GM12878 (cell line): ENCODE data around the gene KIAA1328. TPM values are rescaled to one million over a fixed set of nuclear protein-coding genes. Genes with fewer than 3 reads are reported as not detected.

ENCODE experiments used
- ATAC-seq: fragments of 200-7000 bp; cut with Tn5 transposase; 3 replicates; pipeline ENCODE4 v1.9.1; 2020; ENCODE audit warnings: mild to moderate bottlenecking, moderate library complexity
- BruUV-seq: library from RNA; stranded (reverse); fragments of 400-500 nt; replicated peaks from 2 replicates; lab custom pipeline; 2021; lab: Mats Ljungman, UMichigan
- CTCF ChIA-PET: fragments of 300-600 bp; sonication (Branson Sonifier 250); formaldehyde crosslinking; extraction: SDS; loops from one replicate; lab custom pipeline; 2021; ENCODE audit warnings: inconsistent platforms; lab: Yijun Ruan, JAX
- POLR2A ChIA-PET: fragments of 350-600 bp; formaldehyde crosslinking; extraction: SDS; loops from one replicate; lab custom pipeline; 2021; ENCODE audit warnings: inconsistent platforms; lab: Charles Lee
- RAD21 ChIA-PET: fragments of 300-600 bp; sonication (Branson Sonifier 250); formaldehyde crosslinking; loops from one replicate; lab custom pipeline; 2023; ENCODE audit warnings: antibody characterized with exemption; ENCODE audit not compliant: unreplicated experiment; lab: Charles Lee
- SMC1A ChIA-PET: fragments of 300-600 bp; sonication (Branson Sonifier 250); formaldehyde crosslinking; loops from one replicate; lab custom pipeline; 2023; ENCODE audit not compliant: unreplicated experiment, uncharacterized antibody; lab: Charles Lee
- DNase-seq: peaks from one replicate; pipeline ENCODE4 v3.0.0-alpha.2; 2011; ENCODE audit warnings: low read depth, low spot score
- FAIRE-seq: peaks from 3 replicates; lab custom pipeline; 2011; peaks lifted over from hg19 to GRCh38; lab: Jason Lieb, UNC
- H2AFZ ChIP-seq: 2 replicates; pipeline ENCODE4 v1.6.0; 2011; ENCODE audit warnings: low read depth, low read length, control low read depth; ENCODE audit not compliant: control insufficient read depth
- H3K27ac ChIP-seq: 2 replicates; pipeline ENCODE4 v1.5.1; 2011; ENCODE audit warnings: control low read depth; ENCODE audit not compliant: control insufficient read depth, insufficient read depth
- H3K27me3 ChIP-seq, 2 experiments: replicated peaks in 1 of 2; 2 replicates each; pipeline versions ENCODE4 v1.6.0 to v1.6.1; 2011; ENCODE audit warnings: low read length in 1 of 2; ENCODE audit not compliant: control insufficient read depth in 2 of 2, insufficient read depth in 2 of 2
- H3K36me3 ChIP-seq, 2 experiments: 2 replicates each; pipeline ENCODE4 v1.5.1; 2011; ENCODE audit warnings: low read length in 1 of 2; ENCODE audit not compliant: control insufficient read depth in 2 of 2, insufficient read depth in 2 of 2
- H3K4me1 ChIP-seq: 2 replicates; pipeline ENCODE4 v1.6.1; 2011; ENCODE audit warnings: mild to moderate bottlenecking, low read length, moderate library complexity, mixed read lengths; ENCODE audit not compliant: control insufficient read depth, insufficient read depth
- H3K4me2 ChIP-seq: 2 replicates; pipeline ENCODE4 v1.6.0; 2011; ENCODE audit warnings: control low read depth; ENCODE audit not compliant: control insufficient read depth, insufficient read depth
- H3K4me3 ChIP-seq: fragments of 200-600 bp; sonication (generic); 2 replicates; pipeline ENCODE4 v1.5.1; 2016
- H3K79me2 ChIP-seq: 2 replicates; pipeline ENCODE4 v1.6.0; 2011; ENCODE audit warnings: low read length; ENCODE audit not compliant: control insufficient read depth, insufficient read depth
- H3K9ac ChIP-seq: 2 replicates; pipeline ENCODE4 v1.8.0; 2011; ENCODE audit warnings: low read length, control low read depth, mixed read lengths; ENCODE audit not compliant: control insufficient read depth, insufficient read depth
- H3K9me3 ChIP-seq: replicated peaks from 3 replicates; pipeline ENCODE4 v1.5.1; 2011; ENCODE audit warnings: mild to moderate bottlenecking, low read length; ENCODE audit not compliant: control insufficient read depth, insufficient read depth
- H4K20me1 ChIP-seq: 2 replicates; pipeline ENCODE4 v1.6.0; 2011; ENCODE audit not compliant: control insufficient read depth, insufficient read depth
- BMI1 ChIP-seq: fragments of 450-650 bp; IDR thresholded peaks from 2 replicates; pipeline ENCODE4 v1.6.1; 2016; ENCODE audit warnings: mild to moderate bottlenecking, moderate library complexity, borderline replicate concordance
- ESRRA ChIP-seq: IDR thresholded peaks from 2 replicates; pipeline ENCODE4 v1.6.1; 2012; ENCODE audit warnings: mild to moderate bottlenecking, low read length, improper control_type of control experiment
- JUNB ChIP-seq: IDR thresholded peaks from 2 replicates; pipeline ENCODE4 v1.6.1; 2016; ENCODE audit warnings: antibody characterized with exemption, mild to moderate bottlenecking
- RAD21 ChIP-seq: IDR thresholded peaks from 2 replicates; pipeline ENCODE4 v1.6.1; 2011; ENCODE audit warnings: mild to moderate bottlenecking, low read depth, low read length, moderate library complexity; ENCODE audit not compliant: insufficient read depth
- SRF ChIP-seq, 2 experiments: IDR thresholded peaks; 2 replicates each; pipeline ENCODE4 v1.6.1; 2011; ENCODE audit warnings: low read depth in 2 of 2, low read length in 2 of 2, mild to moderate bottlenecking in 1 of 2, moderate library complexity in 1 of 2
- WGBS: methylation state at CpG from one replicate; pipeline ENCODE4 v1.1.6; 2016; ENCODE audit warnings: low lambda C conversion rate; ENCODE audit not compliant: insufficient replicate concordance, insufficient coverage; ENCODE audit errors: missing lambda C conversion rate; 5-methylcytosine and 5-hydroxymethylcytosine counted together
- in situ Hi-C: fragments of 300-500 bp; cut with MboI; formaldehyde crosslinking; loops from 9 replicates; pipeline ENCODE4 v1.14.3; 2018; ENCODE audit warnings: mixed read lengths
- intact Hi-C: fragments of 100-400 bp; cut with micrococcal nuclease; formaldehyde crosslinking; loops from one replicate; pipeline ENCODE4 v1.14.2; 2022; ENCODE audit not compliant: unreplicated experiment
- polyA plus RNA-seq, 11 experiments: library from polyadenylated mRNA; depleted of rRNA in 4 of 11; unstranded in 6 of 11; stranded (reverse) in 5 of 11; fragments of >200 nt; fragmentation: Nextera tagmentation in 4 of 11; fragmentation: Illumina TruSeq in 1 of 11; extraction: Ambion mirVana in 4 of 11; extraction: Trizol in 1 of 11; gene quantifications; 1 replicate in 1 of 11; 2 replicates in 10 of 11; pipeline versions ENCODE4 v1.2.1 to v1.2.3, GENCODE V29; 2011 to 2016; ENCODE audit warnings: inconsistent platforms in 2 of 11, missing spikeins in 2 of 11, low read depth in 1 of 11
- total RNA-seq, 4 experiments: library from RNA; depleted of rRNA in 3 of 4; stranded (reverse); fragments of >200 nt in 3 of 4; fragmentation: Illumina TruSeq in 1 of 4; extraction: Trizol in 1 of 4; gene quantifications; 2 replicates each; pipeline versions ENCODE4 v1.2.1 to v1.2.3, GENCODE V29; 2013 to 2021
- TF ChIP-seq, protein P1 (sequence below), 3 experiments: IDR thresholded peaks in 2 of 3; conservative IDR thresholded peaks in 1 of 3; 2 replicates each; pipeline ENCODE4 v1.5.1; 2011; ENCODE audit warnings: low read depth in 3 of 3, low read length in 3 of 3, mild to moderate bottlenecking in 3 of 3, control low read depth in 2 of 3, moderate library complexity in 2 of 3, inconsistent platforms in 1 of 3, mixed read lengths in 1 of 3; ENCODE audit not compliant: control insufficient read depth in 2 of 3, insufficient read depth in 1 of 3; ENCODE audit errors: extremely low read depth in 1 of 3
- TF ChIP-seq, protein P2 (sequence below): fragments of 450-650 bp; IDR thresholded peaks from 2 replicates; pipeline ENCODE4 v1.6.1; 2017; ENCODE audit warnings: antibody characterized with exemption, mild to moderate bottlenecking, moderate library complexity

The KIAA1328 gene
- total and polyA plus RNA-seq, 10 of the 15 experiments (the other 5 are each of a cell fraction or from before 2014, with no cell fraction given): 3.1 to 7.1 (median 4.6) TPM

DNA sequence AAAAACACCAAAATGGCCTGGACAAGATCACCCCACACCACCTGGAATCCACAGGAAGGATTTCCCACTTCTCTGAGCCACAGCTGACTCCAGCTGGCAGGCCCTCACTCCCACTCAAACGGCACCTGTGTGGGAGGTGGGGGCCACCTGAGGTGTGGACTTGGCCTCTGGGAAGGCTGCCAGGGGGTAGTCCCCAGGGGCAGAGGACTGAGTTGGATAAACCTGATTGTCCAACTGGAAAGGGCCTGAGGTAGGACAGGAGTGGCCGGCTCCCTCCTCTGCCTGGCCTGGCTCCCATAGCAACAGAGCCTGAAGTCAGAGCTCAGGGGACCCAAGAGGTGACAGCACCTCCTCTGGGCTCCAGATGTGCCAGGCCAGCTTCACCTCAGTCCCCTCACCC, 436.5 kb downstream of the KIAA1328 start:
- POLR2A ChIA-PET: no interaction called here
- H3K4me3 ChIP-seq: no peak overlapping the region
- H3K36me3 ChIP-seq: no peaks in the 10 kb centered on the region
- 35% methylated on average over 2 of the region's 2 CpGs for WGBS
- no peak overlapping the region for H3K27ac ChIP-seq
- H3K79me2 ChIP-seq: no peaks in the 10 kb centered on the region
- SMC1A ChIA-PET: interaction anchor here (0.7 kb wide), 1 partner anchor 95 kb away, joined by 3 read pairs; no protein-coding TSS in a partner anchor
- DNase-seq (no peak), ATAC-seq (no peak), FAIRE-seq (no peak)
- in situ Hi-C loops: no loop called here
- H3K4me1 ChIP-seq: no peaks in the 10 kb centered on the region
- H4K20me1 ChIP-seq: no peaks in the 10 kb centered on the region
- intact Hi-C loops: no loop called here
- H3K9ac ChIP-seq: no peak overlapping the region
- no peaks in the 10 kb centered on the region for H3K9me3 ChIP-seq
- TF ChIP-seq ESRRA (no peak), SRF (IDR thresholded peaks at IDR 0.05; ENCODE audit: low read depth in 2 of 2, low read length in 2 of 2) (no peak)
- RAD21 ChIA-PET: no interaction called here
- BruUV-seq: no TSS peak
- no peaks in the 10 kb centered on the region for H3K27me3 ChIP-seq
- H2AFZ ChIP-seq: no peak overlapping the region
- H3K4me2 ChIP-seq: no peak overlapping the region
- CTCF ChIA-PET: no interaction called here

- CTCF ChIA-PET: no interaction called here
These were observed 437.4 kb downstream of the KIAA1328 start for GRCh38 chr18:37266290-37266689.

More at GRCh38 chr18:37266290-37266689, 437.4 kb downstream of the KIAA1328 start:
- peak; percentile 73 for ATAC-seq
- in situ Hi-C loops: no loop called here
- intact Hi-C loops: no loop called here
- BruUV-seq: no TSS peak
- 3% methylated on average over 13 of the region's 13 CpGs for WGBS
- Histone ChIP-seq H2AFZ (no peak overlapping the region), H3K79me2 (no peaks in the 10 kb centered on the region)
- SMC1A ChIA-PET: interaction anchor here (0.7 kb wide), 1 partner anchor 94 kb away, joined by 3 read pairs; no protein-coding TSS in a partner anchor
- no peak for DNase-seq
- TF ChIP-seq, protein P1, sequence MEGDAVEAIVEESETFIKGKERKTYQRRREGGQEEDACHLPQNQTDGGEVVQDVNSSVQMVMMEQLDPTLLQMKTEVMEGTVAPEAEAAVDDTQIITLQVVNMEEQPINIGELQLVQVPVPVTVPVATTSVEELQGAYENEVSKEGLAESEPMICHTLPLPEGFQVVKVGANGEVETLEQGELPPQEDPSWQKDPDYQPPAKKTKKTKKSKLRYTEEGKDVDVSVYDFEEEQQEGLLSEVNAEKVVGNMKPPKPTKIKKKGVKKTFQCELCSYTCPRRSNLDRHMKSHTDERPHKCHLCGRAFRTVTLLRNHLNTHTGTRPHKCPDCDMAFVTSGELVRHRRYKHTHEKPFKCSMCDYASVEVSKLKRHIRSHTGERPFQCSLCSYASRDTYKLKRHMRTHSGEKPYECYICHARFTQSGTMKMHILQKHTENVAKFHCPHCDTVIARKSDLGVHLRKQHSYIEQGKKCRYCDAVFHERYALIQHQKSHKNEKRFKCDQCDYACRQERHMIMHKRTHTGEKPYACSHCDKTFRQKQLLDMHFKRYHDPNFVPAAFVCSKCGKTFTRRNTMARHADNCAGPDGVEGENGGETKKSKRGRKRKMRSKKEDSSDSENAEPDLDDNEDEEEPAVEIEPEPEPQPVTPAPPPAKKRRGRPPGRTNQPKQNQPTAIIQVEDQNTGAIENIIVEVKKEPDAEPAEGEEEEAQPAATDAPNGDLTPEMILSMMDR (IDR thresholded peaks at IDR 0.05 in 2 of 3, conservative IDR thresholded peaks at IDR 0.05 in 1 of 3; ENCODE audit: control insufficient read depth in 2 of 3, extremely low read depth in 1 of 3, insufficient read depth in 1 of 3, low read depth in 3 of 3, low read length in 3 of 3): peak; percentile 2 to 25 (median 22); a peak in 2 of 6 replicates
- TF ChIP-seq BMI1 (no peak), JUNB (no peak), RAD21 (peak; percentile 13; the same call in 1 of the 2 replicates)
- TF ChIP-seq, protein P2, sequence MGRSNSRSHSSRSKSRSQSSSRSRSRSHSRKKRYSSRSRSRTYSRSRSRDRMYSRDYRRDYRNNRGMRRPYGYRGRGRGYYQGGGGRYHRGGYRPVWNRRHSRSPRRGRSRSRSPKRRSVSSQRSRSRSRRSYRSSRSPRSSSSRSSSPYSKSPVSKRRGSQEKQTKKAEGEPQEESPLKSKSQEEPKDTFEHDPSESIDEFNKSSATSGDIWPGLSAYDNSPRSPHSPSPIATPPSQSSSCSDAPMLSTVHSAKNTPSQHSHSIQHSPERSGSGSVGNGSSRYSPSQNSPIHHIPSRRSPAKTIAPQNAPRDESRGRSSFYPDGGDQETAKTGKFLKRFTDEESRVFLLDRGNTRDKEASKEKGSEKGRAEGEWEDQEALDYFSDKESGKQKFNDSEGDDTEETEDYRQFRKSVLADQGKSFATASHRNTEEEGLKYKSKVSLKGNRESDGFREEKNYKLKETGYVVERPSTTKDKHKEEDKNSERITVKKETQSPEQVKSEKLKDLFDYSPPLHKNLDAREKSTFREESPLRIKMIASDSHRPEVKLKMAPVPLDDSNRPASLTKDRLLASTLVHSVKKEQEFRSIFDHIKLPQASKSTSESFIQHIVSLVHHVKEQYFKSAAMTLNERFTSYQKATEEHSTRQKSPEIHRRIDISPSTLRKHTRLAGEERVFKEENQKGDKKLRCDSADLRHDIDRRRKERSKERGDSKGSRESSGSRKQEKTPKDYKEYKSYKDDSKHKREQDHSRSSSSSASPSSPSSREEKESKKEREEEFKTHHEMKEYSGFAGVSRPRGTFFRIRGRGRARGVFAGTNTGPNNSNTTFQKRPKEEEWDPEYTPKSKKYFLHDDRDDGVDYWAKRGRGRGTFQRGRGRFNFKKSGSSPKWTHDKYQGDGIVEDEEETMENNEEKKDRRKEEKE: no peak
- TF ChIP-seq, all 136 proteins: peak for 2
- Histone ChIP-seq H3K9ac (no peak overlapping the region), H3K4me2 (no peak overlapping the region), H4K20me1 (no peaks in the 10 kb centered on the region), H3K4me3 (no peak overlapping the region), H3K27ac (no peak overlapping the region), H3K27me3 (no peaks in the 10 kb centered on the region), H3K36me3 (no peaks in the 10 kb centered on the region), H3K4me1 (no peaks in the 10 kb centered on the region), H3K9me3 (no peaks in the 10 kb centered on the region)
- RAD21 ChIA-PET: no interaction called here
- no peak for FAIRE-seq
- POLR2A ChIA-PET: no interaction called here
